Keratinocyte (primary cell): ENCODE data around the gene TVP23A.

Experiments used
- EZH2 ChIP-seq: IDR thresholded peaks from one replicate; pipeline ENCODE4 v1.6.1; 2012; ENCODE audit warnings: inconsistent platforms, mild to moderate bottlenecking, low read length, moderate library complexity
- TF ChIP-seq, protein P1 (sequence below), 3 experiments: IDR thresholded peaks in 1 of 3; conservative IDR thresholded peaks in 1 of 3; optimal IDR thresholded peaks in 1 of 3; 2 replicates in 2 of 3; 3 replicates in 1 of 3; pipeline versions ENCODE3 to v1.5.1; 2011; ENCODE audit warnings: low read length in 3 of 3, mild to moderate bottlenecking in 3 of 3, moderate library complexity in 2 of 3, control low read depth in 1 of 3, inconsistent platforms in 1 of 3; ENCODE audit not compliant: insufficient read depth in 2 of 3; ENCODE audit errors: extremely low read depth in 1 of 3

GRCh38 chr16:10856042-10856441, 37.4 kb upstream of the TVP23A start:
- TF ChIP-seq, protein P1, sequence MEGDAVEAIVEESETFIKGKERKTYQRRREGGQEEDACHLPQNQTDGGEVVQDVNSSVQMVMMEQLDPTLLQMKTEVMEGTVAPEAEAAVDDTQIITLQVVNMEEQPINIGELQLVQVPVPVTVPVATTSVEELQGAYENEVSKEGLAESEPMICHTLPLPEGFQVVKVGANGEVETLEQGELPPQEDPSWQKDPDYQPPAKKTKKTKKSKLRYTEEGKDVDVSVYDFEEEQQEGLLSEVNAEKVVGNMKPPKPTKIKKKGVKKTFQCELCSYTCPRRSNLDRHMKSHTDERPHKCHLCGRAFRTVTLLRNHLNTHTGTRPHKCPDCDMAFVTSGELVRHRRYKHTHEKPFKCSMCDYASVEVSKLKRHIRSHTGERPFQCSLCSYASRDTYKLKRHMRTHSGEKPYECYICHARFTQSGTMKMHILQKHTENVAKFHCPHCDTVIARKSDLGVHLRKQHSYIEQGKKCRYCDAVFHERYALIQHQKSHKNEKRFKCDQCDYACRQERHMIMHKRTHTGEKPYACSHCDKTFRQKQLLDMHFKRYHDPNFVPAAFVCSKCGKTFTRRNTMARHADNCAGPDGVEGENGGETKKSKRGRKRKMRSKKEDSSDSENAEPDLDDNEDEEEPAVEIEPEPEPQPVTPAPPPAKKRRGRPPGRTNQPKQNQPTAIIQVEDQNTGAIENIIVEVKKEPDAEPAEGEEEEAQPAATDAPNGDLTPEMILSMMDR (optimal IDR thresholded peaks at IDR 0.05 in 1 of 3, IDR thresholded peaks at IDR 0.05 in 1 of 3, conservative IDR thresholded peaks at IDR 0.05 in 1 of 3; ENCODE audit: extremely low read depth in 1 of 3, insufficient read depth in 2 of 3, low read length in 3 of 3): no peak
- TF ChIP-seq EZH2: no peak
